Right forelimb (tissue), 1 donor: ENCODE data around the gene SSX2IP.
"Not testable (repeated sequence)": the region's sequence is repeated elsewhere in the genome, so short reads cannot be mapped to it uniquely, and the experiment has no call there.

Experiments
- DNase-seq: peaks from one replicate; pipeline ENCODE4 v3.0.0-alpha.2; 2018

Gene SSX2IP

GRCh38 chr1:84611796-84612195, 78.5 kb downstream of the SSX2IP start:
- DNase-seq, result no peak

GRCh38 chr1:84611091-84611490, 79.2 kb downstream of the SSX2IP start:
- no peak for DNase-seq

DNA sequence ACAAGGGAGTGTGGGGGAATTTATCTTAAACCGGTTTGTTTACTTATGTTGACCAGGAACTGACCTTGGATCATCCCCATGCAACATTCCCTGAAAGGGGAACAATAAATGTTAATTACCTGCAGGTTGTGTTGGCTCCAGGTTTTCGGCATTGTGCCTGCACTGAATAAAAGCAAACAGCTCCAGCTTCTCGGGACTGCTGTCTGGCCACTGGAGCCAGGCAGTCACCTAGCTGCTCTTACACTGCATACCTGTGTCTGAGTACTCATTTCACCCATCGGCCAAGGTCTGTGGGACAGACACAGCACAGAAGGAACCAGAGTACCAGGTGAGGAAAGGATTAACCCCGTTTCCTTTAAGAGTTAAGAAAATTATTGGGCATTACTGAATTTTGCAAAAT, 83.3 kb downstream of the SSX2IP start:
- DNase-seq, result no peak

- no peak for DNase-seq
Observed at GRCh38 chr1:84605157-84605556, 85.1 kb downstream of the SSX2IP start.

DNA sequence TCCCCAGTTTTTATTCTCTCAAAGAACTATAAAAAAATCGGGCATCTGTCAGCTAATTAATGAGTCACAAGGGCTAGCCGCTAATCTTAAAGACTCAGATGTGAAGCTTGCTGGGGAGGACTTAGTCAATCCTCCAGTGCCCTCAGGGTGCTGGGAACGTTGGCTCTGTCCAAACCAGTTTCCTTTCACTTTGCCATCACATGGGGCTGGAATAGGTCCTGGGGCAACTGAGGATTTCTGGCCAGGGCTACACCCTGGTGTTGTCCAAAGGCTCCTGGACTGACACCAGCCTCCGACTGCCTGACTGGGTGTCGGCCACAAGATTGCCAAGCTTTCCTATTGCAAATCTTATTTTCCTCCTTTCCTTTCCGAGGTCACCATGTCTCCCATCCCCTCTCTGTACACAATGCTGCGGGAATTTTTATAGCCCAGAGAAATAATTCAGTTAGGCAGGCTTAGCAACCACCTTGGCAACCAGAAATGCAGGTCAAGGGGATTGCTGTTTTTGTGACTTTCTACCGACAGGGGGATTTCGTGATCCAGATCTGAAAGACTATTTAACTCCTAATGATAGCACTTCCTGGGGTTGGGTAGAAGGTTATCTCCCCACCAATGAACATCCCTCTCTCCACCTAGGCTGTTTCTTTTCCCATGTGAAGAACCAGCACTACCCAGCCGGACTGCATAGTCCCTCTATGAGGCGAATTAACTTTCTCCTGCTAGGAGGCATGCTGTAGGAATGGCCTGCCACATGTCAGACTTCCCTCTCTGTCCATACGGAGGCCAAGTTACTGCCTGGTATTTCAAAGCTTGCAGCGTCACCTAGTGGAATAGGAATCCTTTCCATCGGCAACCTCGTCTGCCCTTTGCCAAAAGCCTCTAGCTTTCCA, 86.1 kb downstream of the SSX2IP start:
- DNase-seq, result no peak

- no peak for DNase-seq
Observed at GRCh38 chr1:84603223-84603622, 87.0 kb downstream of the SSX2IP start.

- no peak for DNase-seq
Observed at GRCh38 chr1:84600796-84601195, 89.5 kb downstream of the SSX2IP start.

DNA sequence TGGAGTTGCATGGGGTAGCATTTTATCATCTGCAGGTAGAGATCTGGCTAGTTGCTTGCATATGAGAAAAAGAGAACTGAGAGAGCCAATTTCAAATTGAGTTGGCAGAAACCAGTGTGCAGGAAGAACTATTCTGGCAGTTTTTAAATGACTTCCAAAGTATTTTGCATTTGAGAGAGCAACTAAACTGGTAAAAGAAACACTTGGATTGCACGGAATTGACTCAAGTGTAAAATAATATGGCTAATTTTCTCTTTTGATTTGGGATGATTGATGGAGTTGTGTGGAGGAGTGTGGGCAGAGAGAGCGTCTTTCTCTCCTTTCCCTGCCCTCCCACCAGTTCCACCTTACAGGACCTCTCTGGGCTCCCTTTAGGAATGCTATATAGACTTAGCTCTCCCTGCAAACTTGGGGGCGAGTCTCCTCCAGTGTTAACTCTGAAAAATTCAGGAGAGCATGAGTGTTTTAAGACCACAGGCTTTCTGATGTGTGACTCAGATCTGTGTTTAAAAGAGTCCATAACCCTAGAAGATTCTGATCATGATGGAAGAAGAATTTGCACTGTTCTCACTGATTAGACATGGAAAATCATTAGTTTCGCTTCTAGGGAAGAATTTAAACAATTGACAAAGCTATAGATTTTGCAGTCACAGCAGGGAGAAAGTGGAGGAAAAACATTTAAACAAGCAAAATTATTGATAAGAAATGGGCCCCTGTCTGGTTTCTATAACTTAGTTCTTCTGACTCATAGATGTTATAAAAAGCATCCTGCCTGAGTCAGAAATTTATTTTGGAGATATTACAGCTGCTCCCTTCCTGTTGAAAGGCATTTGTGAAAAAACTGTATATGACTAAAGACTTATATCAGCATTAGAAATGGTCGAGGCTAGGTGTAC, 91.2 kb downstream of the SSX2IP start:
- DNase-seq, result no peak

DNA sequence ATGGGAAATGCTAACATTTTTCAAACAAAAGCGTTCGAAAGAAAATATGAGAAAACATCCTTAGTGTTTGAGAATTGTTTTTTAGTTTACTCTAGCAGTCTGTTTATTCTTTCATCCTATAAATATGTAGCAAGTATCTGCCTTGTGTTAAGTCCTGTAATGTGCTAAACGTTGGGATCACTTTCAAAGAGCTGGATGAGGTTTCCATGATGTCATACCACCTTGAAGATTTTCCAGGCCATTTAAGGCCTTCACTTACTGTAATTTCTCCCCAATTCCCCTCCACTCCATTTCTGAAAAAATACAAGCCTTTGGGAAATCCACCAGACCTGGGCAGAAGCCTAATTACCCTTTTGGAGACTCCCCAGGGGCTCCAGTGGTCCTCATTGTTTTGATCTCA, 91.8 kb downstream of the SSX2IP start:
- DNase-seq, result no peak

DNA sequence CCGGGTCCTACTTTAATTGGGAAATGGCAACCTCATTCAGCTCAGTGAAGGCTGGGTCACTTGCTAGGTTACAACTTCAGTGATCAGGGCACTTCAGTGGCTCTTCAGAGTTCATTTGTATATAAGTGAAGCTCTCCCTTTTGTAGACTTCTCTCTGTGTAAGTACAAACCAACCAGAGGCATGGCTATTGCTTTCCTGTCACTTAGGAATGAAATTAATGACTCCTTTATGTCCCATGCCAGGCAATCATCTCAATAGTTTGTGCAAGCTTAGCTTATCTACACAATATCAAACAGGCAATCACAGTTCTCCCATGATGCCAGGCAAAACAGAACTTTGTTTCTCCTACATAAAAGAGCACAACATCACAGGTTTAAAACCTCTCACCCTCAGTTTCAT, 93.2 kb downstream of the SSX2IP start:
- no peak for DNase-seq

- not testable (repeated sequence) for DNase-seq
Observed at GRCh38 chr1:84594959-84595358, 95.3 kb downstream of the SSX2IP start.
